GM18526 (cell line): ENCODE data around the gene CLEC3A.

Experiments used
- POLR2A ChIP-seq: IDR thresholded peaks from 3 replicates; pipeline ENCODE4 v1.6.1; 2011; ENCODE audit not compliant: insufficient read length; ENCODE audit errors: extremely low read depth

The CLEC3A gene

GRCh38 chr16:78069913-78070312 lies 47.6 kb downstream of the CLEC3A start:
- TF ChIP-seq POLR2A = no peak

- TF ChIP-seq POLR2A = no peak
These were observed 49.9 kb downstream of the CLEC3A start for GRCh38 chr16:78072275-78072674.

GRCh38 chr16:78075800-78076199 lies 53.5 kb downstream of the CLEC3A start:
- TF ChIP-seq POLR2A = no peak

GRCh38 chr16:78081341-78081740 lies 59.0 kb downstream of the CLEC3A start:
- no peak for TF ChIP-seq POLR2A
